HG03565 (cell line): ENCODE measurements around the gene POU2AF1.
"Not testable (repeated sequence)": the region's sequence is repeated elsewhere in the genome, so short reads cannot be mapped to it uniquely, and the experiment has no call there.

Source experiments
- ATAC-seq: cut with Tn5 transposase; IDR thresholded peaks from one replicate; pipeline ENCODE4 v1.9.1; 2021; ENCODE audit warnings: mild to moderate bottlenecking, moderate library complexity; ENCODE audit not compliant: unreplicated experiment

The POU2AF1 gene

GRCh38 chr11:111322534-111322933 lies 56.5 kb downstream of the POU2AF1 start:
- ATAC-seq, result no peak

- ATAC-seq, result no peak
These were observed 58.1 kb downstream of the POU2AF1 start for GRCh38 chr11:111320728-111321568.

- not testable (repeated sequence) for ATAC-seq
These were observed 58.9 kb downstream of the POU2AF1 start for GRCh38 chr11:111320199-111320598.

GRCh38 chr11:111319296-111319695 lies 59.8 kb downstream of the POU2AF1 start:
- no peak for ATAC-seq

GRCh38 chr11:111312076-111312475 lies 67.0 kb downstream of the POU2AF1 start:
- ATAC-seq, result no peak

GRCh38 chr11:111310723-111311122 lies 68.4 kb downstream of the POU2AF1 start:
- ATAC-seq, result no peak

- ATAC-seq, result no peak
These were observed 69.0 kb downstream of the POU2AF1 start for GRCh38 chr11:111310088-111310487.

GRCh38 chr11:111309215-111309915 lies 69.7 kb downstream of the POU2AF1 start:
- no peak for ATAC-seq

- ATAC-seq, result no peak
These were observed 70.9 kb downstream of the POU2AF1 start for GRCh38 chr11:111308140-111308539.

- no peak for ATAC-seq
These were observed 71.5 kb downstream of the POU2AF1 start for GRCh38 chr11:111307472-111308108.

- ATAC-seq, result no peak
These were observed 72.8 kb downstream of the POU2AF1 start for GRCh38 chr11:111306321-111306720.

GRCh38 chr11:111305876-111306275 lies 73.2 kb downstream of the POU2AF1 start:
- ATAC-seq, result no peak

GRCh38 chr11:111305162-111305802 lies 73.8 kb downstream of the POU2AF1 start:
- ATAC-seq, result no peak

GRCh38 chr11:111303461-111303860 lies 75.6 kb downstream of the POU2AF1 start:
- ATAC-seq, result no peak

GRCh38 chr11:111302298-111302697 lies 76.8 kb downstream of the POU2AF1 start:
- no peak for ATAC-seq
